OCI-LY1 (cell line): Measurements from ENCODE around the gene INTS7.

ENCODE experiments used
- H2AFZ ChIP-seq: fragments of 200-600 bp; sonication (generic), shearing (Covaris generic); 2 replicates; pipeline ENCODE4 v1.6.0; 2014; ENCODE audit warnings: antibody characterized with exemption, mild to moderate bottlenecking, low read length
- H3F3A ChIP-seq: fragments of 200-600 bp; sonication (generic), shearing (Covaris generic); 2 replicates; pipeline ENCODE4 v1.6.0; 2014; ENCODE audit warnings: mild to moderate bottlenecking, antibody characterized with exemption, low read length, moderate library complexity; ENCODE audit not compliant: insufficient read depth
- H3K27ac ChIP-seq: fragments of 200-600 bp; sonication (generic); 2 replicates; pipeline ENCODE4 v1.5.1; 2014; ENCODE audit warnings: low read length, mixed run types, mild to moderate bottlenecking, low read depth; ENCODE audit not compliant: poor library complexity, severe bottlenecking
- H3K27me3 ChIP-seq: fragments of 200-600 bp; sonication (generic); 2 replicates; pipeline ENCODE4 v1.6.0; 2014; ENCODE audit warnings: antibody characterized with exemption, mild to moderate bottlenecking, low read length, moderate library complexity; ENCODE audit not compliant: insufficient read depth
- H3K36me3 ChIP-seq: fragments of 200-600 bp; sonication (generic); 2 replicates; pipeline ENCODE4 v1.6.1; 2014; ENCODE audit warnings: mild to moderate bottlenecking, antibody characterized with exemption, low read length, moderate library complexity, mixed read lengths; ENCODE audit not compliant: insufficient read depth
- H3K4me1 ChIP-seq: fragments of 200-600 bp; sonication (generic); 2 replicates; pipeline ENCODE4 v1.5.1; 2014; ENCODE audit warnings: mild to moderate bottlenecking, low read length, moderate library complexity; ENCODE audit not compliant: insufficient read depth, severe bottlenecking
- H3K4me2 ChIP-seq: fragments of 200-600 bp; sonication (generic), shearing (Covaris generic); 2 replicates; pipeline ENCODE4 v1.6.1; 2014; ENCODE audit warnings: low read length
- H3K4me3 ChIP-seq: fragments of 200-600 bp; sonication (generic); 2 replicates; pipeline ENCODE4 v1.5.1; 2014; ENCODE audit warnings: low read length, low read depth, mild to moderate bottlenecking, mixed read lengths; ENCODE audit not compliant: poor library complexity, severe bottlenecking
- H3K79me2 ChIP-seq: fragments of 200-600 bp; shearing (Covaris generic); 2 replicates; pipeline ENCODE4 v1.6.1; 2016; ENCODE audit warnings: mixed run types, low read length, mixed read lengths; ENCODE audit not compliant: insufficient read depth
- H3K9ac ChIP-seq: fragments of 200-600 bp; sonication (generic), shearing (Covaris generic); 2 replicates; pipeline ENCODE4 v1.6.1; 2014; ENCODE audit warnings: mild to moderate bottlenecking, low read length, mixed read lengths
- H3K9me2 ChIP-seq: fragments of 200-600 bp; sonication (generic), shearing (Covaris generic); 2 replicates; pipeline ENCODE4 v1.6.1; 2014; ENCODE audit warnings: low read depth, mild to moderate bottlenecking, low read length, mixed read lengths
- H3K9me3 ChIP-seq: fragments of 200-600 bp; shearing (Covaris generic); 2 replicates; pipeline ENCODE4 v1.6.1; 2014; ENCODE audit warnings: low read length, mixed read lengths
- H4K20me1 ChIP-seq: fragments of 200-600 bp; sonication (generic), shearing (Covaris generic); 2 replicates; pipeline ENCODE4 v1.6.0; 2016; ENCODE audit warnings: mild to moderate bottlenecking, low read length; ENCODE audit not compliant: insufficient read depth
- EZH2 ChIP-seq: fragments of 200-600 bp; sonication (generic), shearing (Covaris generic); IDR thresholded peaks from 2 replicates; pipeline ENCODE4 v1.8.0; 2017; ENCODE audit warnings: borderline replicate concordance, mixed run types, mild to moderate bottlenecking, antibody characterized with exemption, low read length, moderate library complexity, mixed read lengths
- TF ChIP-seq, protein P1 (sequence below): fragments of 200-600 bp; sonication (generic), shearing (Covaris generic); IDR thresholded peaks from 2 replicates; pipeline ENCODE4 v1.5.1; 2017; ENCODE audit warnings: mild to moderate bottlenecking, antibody characterized with exemption, low read length, moderate library complexity, mixed read lengths

INTS7 gene

DNA sequence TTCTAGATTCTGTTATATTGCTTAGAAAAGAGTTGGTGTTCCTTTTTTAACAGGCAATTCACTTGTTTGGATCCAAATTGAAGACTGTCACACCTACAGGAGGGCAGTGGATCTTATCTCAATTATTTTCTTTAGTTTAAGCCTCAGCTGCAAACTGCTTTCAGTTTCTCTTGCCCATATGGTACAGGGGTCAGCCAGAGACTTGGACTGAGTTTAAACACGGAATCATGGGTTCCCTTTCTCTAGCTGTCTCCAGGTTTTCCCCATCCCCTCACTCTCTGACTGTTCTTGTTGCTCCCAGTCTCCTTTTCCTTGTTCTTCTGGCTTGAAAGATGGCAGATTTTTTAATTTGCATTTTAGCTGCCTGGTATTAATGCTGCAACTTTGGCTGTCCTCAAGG, 18.6 kb upstream of the INTS7 start:
- H3K27ac ChIP-seq = no peak overlapping the region
- H3K4me3 ChIP-seq = no peak overlapping the region
- H3K27me3 ChIP-seq = no peaks in the 10 kb centered on the region
- H3K9me3 ChIP-seq = peaks cover 24% of the 10 kb centered on the region
- no peaks in the 10 kb centered on the region for H3F3A ChIP-seq
- H4K20me1 ChIP-seq = no peaks in the 10 kb centered on the region
- H3K9me2 ChIP-seq = no peaks in the 10 kb centered on the region
- no peak overlapping the region for H2AFZ ChIP-seq
- H3K4me2 ChIP-seq = no peak overlapping the region
- TF ChIP-seq, protein P1, sequence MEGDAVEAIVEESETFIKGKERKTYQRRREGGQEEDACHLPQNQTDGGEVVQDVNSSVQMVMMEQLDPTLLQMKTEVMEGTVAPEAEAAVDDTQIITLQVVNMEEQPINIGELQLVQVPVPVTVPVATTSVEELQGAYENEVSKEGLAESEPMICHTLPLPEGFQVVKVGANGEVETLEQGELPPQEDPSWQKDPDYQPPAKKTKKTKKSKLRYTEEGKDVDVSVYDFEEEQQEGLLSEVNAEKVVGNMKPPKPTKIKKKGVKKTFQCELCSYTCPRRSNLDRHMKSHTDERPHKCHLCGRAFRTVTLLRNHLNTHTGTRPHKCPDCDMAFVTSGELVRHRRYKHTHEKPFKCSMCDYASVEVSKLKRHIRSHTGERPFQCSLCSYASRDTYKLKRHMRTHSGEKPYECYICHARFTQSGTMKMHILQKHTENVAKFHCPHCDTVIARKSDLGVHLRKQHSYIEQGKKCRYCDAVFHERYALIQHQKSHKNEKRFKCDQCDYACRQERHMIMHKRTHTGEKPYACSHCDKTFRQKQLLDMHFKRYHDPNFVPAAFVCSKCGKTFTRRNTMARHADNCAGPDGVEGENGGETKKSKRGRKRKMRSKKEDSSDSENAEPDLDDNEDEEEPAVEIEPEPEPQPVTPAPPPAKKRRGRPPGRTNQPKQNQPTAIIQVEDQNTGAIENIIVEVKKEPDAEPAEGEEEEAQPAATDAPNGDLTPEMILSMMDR = no peak
- H3K79me2 ChIP-seq = no peaks in the 10 kb centered on the region
- no peak overlapping the region for H3K9ac ChIP-seq
- no peaks in the 10 kb centered on the region for H3K4me1 ChIP-seq
- peaks cover 84% of the 10 kb centered on the region for H3K36me3 ChIP-seq

DNA sequence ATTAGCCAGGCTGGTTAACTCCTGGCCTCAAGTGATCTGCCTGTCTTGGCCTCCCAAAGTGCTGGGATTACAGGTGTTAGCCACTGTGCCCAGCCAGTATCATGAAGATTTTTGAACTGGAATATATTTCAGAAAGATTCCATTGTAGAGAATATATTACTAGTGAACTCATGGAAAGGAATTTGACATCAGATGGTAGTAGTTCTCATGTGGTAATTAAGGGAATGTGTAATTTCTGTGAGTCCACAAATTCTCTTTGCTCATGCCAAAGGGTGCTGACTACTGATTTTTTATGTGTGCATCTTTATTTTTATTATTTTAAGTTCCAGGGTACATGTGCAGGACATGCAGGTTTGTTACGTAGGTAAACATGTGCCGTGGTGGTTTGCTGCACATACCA, 10.6 kb upstream of the INTS7 start:
- H3K27me3 ChIP-seq = no peaks in the 10 kb centered on the region
- no peaks in the 10 kb centered on the region for H3K9me3 ChIP-seq
- no peaks in the 10 kb centered on the region for H3K9me2 ChIP-seq
- no peak overlapping the region for H3K9ac ChIP-seq
- H3K4me2 ChIP-seq = no peak overlapping the region
- H2AFZ ChIP-seq = no peak overlapping the region
- H3K36me3 ChIP-seq = peaks cover 91% of the 10 kb centered on the region
- no peaks in the 10 kb centered on the region for H4K20me1 ChIP-seq
- H3F3A ChIP-seq = no peaks in the 10 kb centered on the region
- no peaks in the 10 kb centered on the region for H3K4me1 ChIP-seq
- H3K4me3 ChIP-seq = no peak overlapping the region
- TF ChIP-seq, protein P1 = no peak
- TF ChIP-seq EZH2 = no peak
- H3K27ac ChIP-seq = no peak overlapping the region
- peaks cover 22% of the 10 kb centered on the region for H3K79me2 ChIP-seq

DNA sequence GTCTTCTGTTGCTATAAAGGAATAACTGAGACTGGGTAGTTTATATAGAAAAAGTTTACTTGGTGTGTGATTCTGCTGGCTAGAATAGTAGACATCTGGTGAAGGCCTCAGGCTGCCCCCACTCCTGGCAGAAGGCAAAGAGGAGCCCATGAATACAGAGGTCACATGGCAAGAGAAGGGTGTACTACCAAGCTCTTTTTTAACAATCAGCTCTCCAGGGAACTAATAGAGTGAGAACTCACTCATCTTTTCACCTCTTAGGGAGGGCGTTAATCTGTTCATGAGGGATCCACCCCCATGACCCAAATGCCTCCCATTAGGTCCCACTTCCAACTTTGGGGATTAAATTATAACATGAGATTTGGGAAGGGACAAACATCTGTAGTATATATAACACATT, 9.5 kb upstream of the INTS7 start:
- Histone ChIP-seq H3K4me2 (no peak overlapping the region), H3K36me3 (peaks cover 89% of the 10 kb centered on the region), H3F3A (no peaks in the 10 kb centered on the region), H3K27me3 (no peaks in the 10 kb centered on the region), H3K9me2 (no peaks in the 10 kb centered on the region), H3K9ac (no peak overlapping the region), H2AFZ (no peak overlapping the region), H3K9me3 (no peaks in the 10 kb centered on the region), H3K4me1 (peaks cover 9% of the 10 kb centered on the region), H3K79me2 (peaks cover 33% of the 10 kb centered on the region), H4K20me1 (no peaks in the 10 kb centered on the region), H3K27ac (no peak overlapping the region), H3K4me3 (no peak overlapping the region)
- TF ChIP-seq EZH2 = no peak
- TF ChIP-seq, protein P1 = no peak
